NB4 (cell line): ENCODE measurements around the gene CHTF18.

Experiments
- CTCF ChIP-seq: IDR thresholded peaks from one replicate; pipeline ENCODE4 v1.5.1; 2012; ENCODE audit warnings: low read depth, low read length
- POLR2A ChIP-seq: IDR thresholded peaks from 2 replicates; pipeline ENCODE4 v1.6.1; 2011; ENCODE audit warnings: mild to moderate bottlenecking; ENCODE audit not compliant: insufficient read length; ENCODE audit errors: extremely low read depth

- TF ChIP-seq CTCF: no peak
- no peak for TF ChIP-seq POLR2A
Observed at GRCh38 chr16:797686-798085, 9.3 kb downstream of the CHTF18 start.
